Kidney epithelial cell (primary cell): ENCODE results near the gene NME7. TPM values are rescaled to one million over a fixed set of nuclear protein-coding genes. Genes with fewer than 3 reads are reported as not detected.
A peak's percentile ranks its signal among the peaks of the same experiment; 100 is the strongest.

Experiments used
- DNase-seq: peaks from one replicate; pipeline ENCODE4 v3.0.0-alpha.2; 2010; ENCODE audit warnings: low read depth
- H3K27me3 ChIP-seq: 2 replicates; pipeline ENCODE4 v1.6.0; 2011; ENCODE audit warnings: low read length; ENCODE audit not compliant: control insufficient read depth, insufficient read depth
- H3K36me3 ChIP-seq: 2 replicates; pipeline ENCODE4 v1.5.1; 2011; ENCODE audit warnings: low read length; ENCODE audit not compliant: control insufficient read depth, insufficient read depth
- H3K4me3 ChIP-seq: 2 replicates; pipeline ENCODE4 v1.5.1; 2011; ENCODE audit warnings: low read depth, mild to moderate bottlenecking, control low read depth, low read length
- CTCF ChIP-seq: IDR thresholded peaks from 2 replicates; pipeline ENCODE4 v1.5.1; 2011; ENCODE audit warnings: mild to moderate bottlenecking, moderate library complexity, low read length, control low read depth, inconsistent platforms; ENCODE audit not compliant: insufficient read depth, poor library complexity, severe bottlenecking
- total RNA-seq: library from RNA; depleted of rRNA; stranded (reverse); fragments of >200 nt; gene quantifications from 2 replicates; pipeline ENCODE4 v1.2.3, GENCODE V29; 2015

The NME7 gene
- total RNA-seq, 1 donor from 2014 or later, result 24.4 TPM

- Histone ChIP-seq H3K4me3 (no peak overlapping the region), H3K27me3 (no peaks in the 10 kb centered on the region), H3K36me3 (no peaks in the 10 kb centered on the region)
- no peak for TF ChIP-seq CTCF
- peak; percentile 37 for DNase-seq
These were observed 2.6 kb downstream of the NME7 start for GRCh38 chr1:169364948-169365347.

- no peaks in the 10 kb centered on the region for H3K27me3 ChIP-seq
- TF ChIP-seq CTCF, result no peak
- no peak overlapping the region for H3K4me3 ChIP-seq
- H3K36me3 ChIP-seq, result no peaks in the 10 kb centered on the region
- peak; percentile 72 for DNase-seq
These were observed 4.4 kb downstream of the NME7 start for GRCh38 chr1:169363046-169363730.

GRCh38 chr1:169361281-169361680 lies 6.3 kb downstream of the NME7 start:
- Histone ChIP-seq H3K4me3 (no peak overlapping the region), H3K36me3 (no peaks in the 10 kb centered on the region), H3K27me3 (no peaks in the 10 kb centered on the region)
- DNase-seq, result no peak
- TF ChIP-seq CTCF, result no peak

- no peak overlapping the region for H3K4me3 ChIP-seq
- no peak for TF ChIP-seq CTCF
- H3K36me3 ChIP-seq, result no peaks in the 10 kb centered on the region
- H3K27me3 ChIP-seq, result no peaks in the 10 kb centered on the region
- no peak for DNase-seq
These were observed 7.2 kb downstream of the NME7 start for GRCh38 chr1:169360415-169360814.

- no peaks in the 10 kb centered on the region for H3K27me3 ChIP-seq
- peak; percentile 55 for TF ChIP-seq CTCF
- no peak for DNase-seq
- H3K36me3 ChIP-seq, result no peaks in the 10 kb centered on the region
- no peak overlapping the region for H3K4me3 ChIP-seq
These were observed 19.1 kb downstream of the NME7 start for GRCh38 chr1:169348383-169349036.

GRCh38 chr1:169347688-169348382 lies 19.8 kb downstream of the NME7 start:
- no peak for DNase-seq
- Histone ChIP-seq H3K4me3 (no peak overlapping the region), H3K27me3 (no peaks in the 10 kb centered on the region), H3K36me3 (no peaks in the 10 kb centered on the region)
- TF ChIP-seq CTCF, result no peak
